CD4-positive, alpha-beta T cell (primary cell): ENCODE results near the gene ZNF541. TPM values are rescaled to one million over a fixed set of nuclear protein-coding genes. Genes with fewer than 3 reads are reported as not detected.

Experiments
- ATAC-seq: fragments of 200-7000 bp; cut with Tn5 transposase; one replicate; pipeline ENCODE4 v1.10.0; 2022; ENCODE audit warnings: mild to moderate bottlenecking; ENCODE audit not compliant: poor library complexity
- CTCF ChIA-PET: fragments of 350-600 bp; sonication (Branson Sonifier 250); formaldehyde crosslinking; loops from one replicate; lab custom pipeline; 2021; ENCODE audit warnings: antibody characterized with exemption, inconsistent platforms; lab: Charles Lee
- POLR2A ChIA-PET: fragments of 350-600 bp; sonication (Branson Sonifier 250); formaldehyde crosslinking; loops from one replicate; lab custom pipeline; 2021; ENCODE audit warnings: antibody characterized with exemption, inconsistent platforms; lab: Charles Lee
- DNase-seq, 14 experiments: peaks; one replicate each; pipeline ENCODE4 v3.0.0-alpha.2; 2013 to 2020; ENCODE audit warnings: mixed read lengths in 2 of 14
- H3K27ac ChIP-seq, 2 donors: one replicate each; pipeline versions ENCODE4 v1.5.1 to v1.7.0; 2013; ENCODE audit warnings: low read length in 2 of 2, low read depth in 1 of 2, mild to moderate bottlenecking in 1 of 2
- H3K27me3 ChIP-seq, 2 experiments: 1 replicate in 1 of 2; 2 replicates in 1 of 2; pipeline versions ENCODE4 v1.6.1 to v1.7.0; 2013; ENCODE audit warnings: low read length in 2 of 2, control low read depth in 1 of 2, mild to moderate bottlenecking in 1 of 2, moderate library complexity in 1 of 2; ENCODE audit not compliant: insufficient read depth in 2 of 2, control insufficient read depth in 1 of 2
- H3K36me3 ChIP-seq: one replicate; pipeline ENCODE4 v1.6.1; 2013; ENCODE audit warnings: low read length, control low read depth; ENCODE audit not compliant: insufficient read depth
- H3K4me1 ChIP-seq: one replicate; pipeline ENCODE4 v1.6.1; 2013; ENCODE audit warnings: low read length, control low read depth; ENCODE audit not compliant: insufficient read depth
- H3K4me3 ChIP-seq: one replicate; pipeline ENCODE4 v1.5.1; 2013; ENCODE audit warnings: mild to moderate bottlenecking, low read length, moderate library complexity
- H3K9me3 ChIP-seq, 2 experiments: 1 replicate in 1 of 2; 2 replicates in 1 of 2; pipeline versions ENCODE4 v1.6.1 to v1.7.0; 2013; ENCODE audit warnings: low read length in 2 of 2, mild to moderate bottlenecking in 2 of 2, control low read depth in 1 of 2, moderate library complexity in 1 of 2; ENCODE audit not compliant: control insufficient read depth in 1 of 2, insufficient read depth in 1 of 2
- H3K27ac Mint-ChIP-seq: one replicate; pipeline ENCODE4 v1.8.0; 2020; ENCODE audit warnings: mixed read lengths
- H3K27me3 Mint-ChIP-seq: one replicate; pipeline ENCODE4 v1.8.0; 2021; ENCODE audit warnings: mixed read lengths
- H3K36me3 Mint-ChIP-seq: one replicate; pipeline ENCODE4 v1.8.0; 2021; ENCODE audit warnings: low read depth, mixed read lengths
- H3K4me1 Mint-ChIP-seq: one replicate; pipeline ENCODE4 v1.8.0; 2021; ENCODE audit warnings: low read depth, mixed read lengths
- H3K4me3 Mint-ChIP-seq: one replicate; pipeline ENCODE4 v1.8.0; 2020; ENCODE audit warnings: mild to moderate bottlenecking, mixed read lengths
- H3K9me3 Mint-ChIP-seq: one replicate; pipeline ENCODE4 v1.8.0; 2020; ENCODE audit warnings: mixed read lengths
- intact Hi-C, 2 experiments: fragments of 100-400 bp; cut with DNase I in 1 of 2; cut with micrococcal nuclease in 1 of 2; formaldehyde crosslinking; loops; one replicate each; pipeline versions ENCODE4 v1.15.1 to v1.9.0; 2023 to 2025; cut with DNase I, micrococcal nuclease
- total RNA-seq, 174 experiments: library from RNA in 2 of 174; stranded (reverse) in 2 of 174; gene quantifications; one replicate each; pipeline ENCODE4 v1.2.3 and lab custom pipeline; 2021 to 2026
- TF ChIP-seq, protein P1 (sequence below): fragments of 200-600 bp; IDR thresholded peaks from one replicate; pipeline ENCODE4 v1.8.0; 2022; ENCODE audit warnings: antibody characterized with exemption, mild to moderate bottlenecking

ZNF541 gene
- total RNA-seq, 2 experiments from 2014 or later = 0.81 to 0.88 TPM

DNA sequence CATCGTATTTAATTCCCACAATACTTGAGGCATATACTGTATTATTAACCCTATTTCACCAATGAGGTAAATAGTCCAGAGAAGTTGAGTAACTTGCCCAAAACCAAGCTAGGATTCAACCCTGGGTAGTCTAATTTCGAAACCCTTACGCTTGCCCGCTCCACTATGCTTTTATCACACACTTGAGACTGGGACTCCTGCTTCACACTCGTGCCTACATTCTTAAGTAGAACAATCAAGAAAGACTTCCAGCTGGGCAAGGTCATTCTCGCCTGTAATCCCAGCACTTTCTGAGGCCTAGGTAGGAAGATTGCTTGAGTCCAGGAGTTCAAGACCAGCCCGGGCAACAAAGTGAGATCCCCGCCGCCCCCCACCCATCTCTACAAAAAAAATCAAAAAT, 3.6 kb downstream of the ZNF541 start:
- peaks cover 14% of the 10 kb centered on the region for H3K4me1 Mint-ChIP-seq
- no peak overlapping the region for H3K4me3 ChIP-seq
- H3K9me3 Mint-ChIP-seq = no peaks in the 10 kb centered on the region
- no peaks in the 10 kb centered on the region for H3K36me3 Mint-ChIP-seq
- intact Hi-C loops = no loop called here
- no peak overlapping the region for H3K27ac Mint-ChIP-seq
- ChIA-PET CTCF (no interaction called here), POLR2A (no interaction called here)
- peaks cover 16% of the 10 kb centered on the region for H3K4me1 ChIP-seq
- H3K27me3 Mint-ChIP-seq = no peaks in the 10 kb centered on the region
- no peaks in the 10 kb centered on the region for H3K27me3 ChIP-seq
- H3K36me3 ChIP-seq = no peaks in the 10 kb centered on the region
- no peak for ATAC-seq
- no peak overlapping the region for H3K27ac ChIP-seq
- no peak for DNase-seq
- peaks cover 0 to 6% of the 10 kb centered on the region in 2 experiments for H3K9me3 ChIP-seq
- no peak overlapping the region for H3K4me3 Mint-ChIP-seq
- TF ChIP-seq, protein P1, sequence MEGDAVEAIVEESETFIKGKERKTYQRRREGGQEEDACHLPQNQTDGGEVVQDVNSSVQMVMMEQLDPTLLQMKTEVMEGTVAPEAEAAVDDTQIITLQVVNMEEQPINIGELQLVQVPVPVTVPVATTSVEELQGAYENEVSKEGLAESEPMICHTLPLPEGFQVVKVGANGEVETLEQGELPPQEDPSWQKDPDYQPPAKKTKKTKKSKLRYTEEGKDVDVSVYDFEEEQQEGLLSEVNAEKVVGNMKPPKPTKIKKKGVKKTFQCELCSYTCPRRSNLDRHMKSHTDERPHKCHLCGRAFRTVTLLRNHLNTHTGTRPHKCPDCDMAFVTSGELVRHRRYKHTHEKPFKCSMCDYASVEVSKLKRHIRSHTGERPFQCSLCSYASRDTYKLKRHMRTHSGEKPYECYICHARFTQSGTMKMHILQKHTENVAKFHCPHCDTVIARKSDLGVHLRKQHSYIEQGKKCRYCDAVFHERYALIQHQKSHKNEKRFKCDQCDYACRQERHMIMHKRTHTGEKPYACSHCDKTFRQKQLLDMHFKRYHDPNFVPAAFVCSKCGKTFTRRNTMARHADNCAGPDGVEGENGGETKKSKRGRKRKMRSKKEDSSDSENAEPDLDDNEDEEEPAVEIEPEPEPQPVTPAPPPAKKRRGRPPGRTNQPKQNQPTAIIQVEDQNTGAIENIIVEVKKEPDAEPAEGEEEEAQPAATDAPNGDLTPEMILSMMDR = no peak

DNA sequence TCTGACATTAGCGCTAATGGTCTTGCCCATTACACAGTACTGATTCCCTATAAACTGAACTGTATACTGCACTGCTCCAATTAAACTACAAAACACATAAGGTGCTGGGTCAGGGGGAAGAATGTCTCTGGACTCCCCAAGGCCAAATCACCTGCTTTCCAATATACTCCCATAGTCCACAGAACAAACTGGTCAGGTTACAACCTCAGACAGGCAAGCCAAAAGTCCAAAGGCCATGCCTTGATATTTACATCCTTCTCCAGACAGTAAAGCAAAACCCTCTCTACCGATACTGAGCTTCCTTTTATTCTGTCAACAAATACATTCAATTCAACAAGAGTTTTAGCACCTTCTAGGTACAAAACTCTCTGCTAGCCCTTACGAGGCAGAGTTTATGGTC, 8.9 kb downstream of the ZNF541 start:
- Mint-ChIP-seq H3K36me3 (no peaks in the 10 kb centered on the region), H3K9me3 (no peaks in the 10 kb centered on the region), H3K27ac (no peak overlapping the region), H3K4me3 (no peak overlapping the region), H3K4me1 (no peaks in the 10 kb centered on the region), H3K27me3 (no peaks in the 10 kb centered on the region)
- Histone ChIP-seq H3K4me3 (no peak overlapping the region), H3K9me3 (no peaks in the 10 kb centered on the region), H3K4me1 (no peaks in the 10 kb centered on the region), H3K27me3 (no peaks in the 10 kb centered on the region), H3K27ac (no peak overlapping the region), H3K36me3 (no peaks in the 10 kb centered on the region)
- ChIA-PET CTCF (no interaction called here), POLR2A (no interaction called here)
- TF ChIP-seq, protein P1 = no peak
- DNase-seq = no peak
- no peak for ATAC-seq
- intact Hi-C loops = no loop called here

DNA sequence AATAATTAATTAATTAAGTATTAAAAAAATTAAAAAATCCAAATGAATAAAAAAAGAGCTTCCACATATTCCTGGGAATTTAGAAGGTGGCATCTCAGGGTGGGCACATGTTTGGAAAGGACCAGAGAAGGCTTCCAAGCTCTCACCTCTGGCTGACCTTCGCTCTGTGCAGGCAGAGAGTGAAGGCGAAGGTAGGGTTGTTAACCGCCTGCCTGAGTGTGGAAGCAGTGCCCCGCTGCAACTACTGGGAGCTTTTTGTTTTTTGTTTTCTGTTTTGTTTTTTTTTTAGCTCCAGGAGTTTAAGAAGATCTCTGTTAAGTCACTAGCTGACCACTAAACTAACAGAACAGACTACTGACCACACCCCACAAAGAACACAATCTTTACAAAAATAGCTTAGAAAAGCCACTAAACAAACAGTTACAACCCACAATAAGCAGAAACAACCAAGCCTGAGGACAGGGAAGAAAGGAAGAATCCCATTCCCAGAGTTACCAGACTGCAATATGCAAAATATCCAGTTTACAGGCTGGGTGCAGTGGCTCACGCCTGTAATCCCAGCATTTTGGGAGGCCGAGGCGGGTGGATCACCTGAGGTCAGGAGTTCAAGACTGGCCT, 11.4 kb downstream of the ZNF541 start:
- H3K27me3 Mint-ChIP-seq = no peaks in the 10 kb centered on the region
- no peak overlapping the region for H3K4me3 ChIP-seq
- H3K4me1 Mint-ChIP-seq = no peaks in the 10 kb centered on the region
- H3K27ac Mint-ChIP-seq = no peak overlapping the region
- CTCF ChIA-PET = interaction anchor here (0.7 to 1.4 kb wide), 2 partner anchors 46 to 125 kb away, joined by 3 to 5 read pairs; partner anchors contain the start of gene NAPA
- no peaks in the 10 kb centered on the region for H3K9me3 Mint-ChIP-seq
- H3K4me3 Mint-ChIP-seq = no peak overlapping the region
- ATAC-seq (no peak), DNase-seq (no peak)
- intact Hi-C loops = no loop called here
- TF ChIP-seq, protein P1 = no peak
- no peaks in the 10 kb centered on the region for H3K36me3 Mint-ChIP-seq
- POLR2A ChIA-PET = interaction anchor here (1.5 kb wide), 1 partner anchor 49 kb away, joined by 4 read pairs; no protein-coding TSS in a partner anchor
- H3K36me3 ChIP-seq = no peaks in the 10 kb centered on the region
- no peaks in the 10 kb centered on the region for H3K4me1 ChIP-seq
- H3K9me3 ChIP-seq = no peaks in the 10 kb centered on the region
- H3K27ac ChIP-seq = no peak overlapping the region
- no peaks in the 10 kb centered on the region for H3K27me3 ChIP-seq
